A204.1 (cell line): ENCODE data around the gene GNGT2.

Experiments
- FAIRE-seq: peaks from 2 replicates; lab custom pipeline; 2012; peaks lifted over from hg19 to GRCh38; lab: Jason Lieb, UNC

The GNGT2 gene

GRCh38 chr17:49210158-49211029, at the start of gene GNGT2, which contains the start of gene ABI3:
Gene GNGT2, minus strand, starts transcription at chr17:49210574. Its CDS starts 3,152 bp downstream, at chr17:49207422.
Gene ABI3, plus strand, starts transcription at chr17:49210707. Its CDS starts 18 bp downstream, at chr17:49210725.
- no peak for FAIRE-seq

- no peak for FAIRE-seq
These were observed 49.3 kb upstream of the GNGT2 start for GRCh38 chr17:49259663-49260010.

DNA sequence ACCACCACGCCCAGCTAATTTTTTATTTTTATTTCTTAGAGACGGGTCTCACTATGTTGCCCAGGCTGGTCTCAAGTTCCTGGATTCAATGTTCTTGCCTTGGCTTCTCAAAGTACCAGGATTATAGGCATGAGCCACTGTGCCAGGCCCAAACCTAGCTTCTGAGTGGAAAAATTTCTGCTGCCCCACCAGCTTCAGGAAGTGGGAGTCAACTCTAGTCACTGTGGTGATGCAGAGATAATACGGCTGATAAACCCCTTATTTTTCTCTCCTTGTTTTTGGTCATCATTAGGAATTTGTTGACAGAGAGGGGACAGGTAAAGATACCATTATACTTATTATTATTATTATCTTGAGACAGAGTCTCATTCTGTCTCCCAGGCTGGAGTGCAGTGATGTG, 48.0 kb upstream of the GNGT2 start:
- no peak for FAIRE-seq

DNA sequence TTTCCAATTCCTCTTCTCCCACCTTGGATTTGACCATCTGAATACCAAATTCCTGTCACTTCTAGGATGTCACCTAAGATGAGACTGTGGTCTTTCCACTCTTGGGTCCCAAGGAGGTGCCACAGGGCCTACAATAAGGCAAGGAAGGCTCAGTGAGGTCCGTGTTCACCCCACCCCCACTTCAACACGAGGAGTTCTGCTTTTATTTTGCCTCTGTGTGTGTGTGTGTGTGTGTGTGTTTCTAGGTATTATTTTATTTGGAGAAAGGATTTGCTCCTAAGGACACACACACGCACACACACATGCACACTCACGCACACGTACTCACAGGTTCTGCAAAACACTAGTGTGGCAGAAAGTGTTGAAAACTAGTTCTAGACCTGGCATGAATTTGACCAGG, 44.8 kb upstream of the GNGT2 start:
- FAIRE-seq = no peak

DNA sequence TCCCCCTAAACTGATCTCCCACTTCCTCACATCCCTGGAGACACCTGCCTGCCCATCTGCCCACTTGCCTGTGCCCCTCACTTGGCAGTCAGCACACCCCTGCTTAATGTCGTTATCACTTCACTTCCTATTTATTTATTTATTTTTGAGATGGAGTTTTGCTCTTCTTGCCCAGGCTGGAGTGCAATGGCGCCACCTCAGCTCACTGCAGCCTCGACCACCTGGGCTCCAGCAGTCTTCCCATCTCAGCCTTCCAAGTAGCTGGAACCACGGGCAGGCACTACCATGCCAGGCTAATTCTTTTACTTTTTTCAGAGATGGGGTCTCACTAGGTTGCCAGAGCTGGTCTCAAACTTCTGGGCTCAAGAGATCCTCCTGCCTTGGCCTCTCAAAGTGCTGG, 43.7 kb upstream of the GNGT2 start:
- no peak for FAIRE-seq

DNA sequence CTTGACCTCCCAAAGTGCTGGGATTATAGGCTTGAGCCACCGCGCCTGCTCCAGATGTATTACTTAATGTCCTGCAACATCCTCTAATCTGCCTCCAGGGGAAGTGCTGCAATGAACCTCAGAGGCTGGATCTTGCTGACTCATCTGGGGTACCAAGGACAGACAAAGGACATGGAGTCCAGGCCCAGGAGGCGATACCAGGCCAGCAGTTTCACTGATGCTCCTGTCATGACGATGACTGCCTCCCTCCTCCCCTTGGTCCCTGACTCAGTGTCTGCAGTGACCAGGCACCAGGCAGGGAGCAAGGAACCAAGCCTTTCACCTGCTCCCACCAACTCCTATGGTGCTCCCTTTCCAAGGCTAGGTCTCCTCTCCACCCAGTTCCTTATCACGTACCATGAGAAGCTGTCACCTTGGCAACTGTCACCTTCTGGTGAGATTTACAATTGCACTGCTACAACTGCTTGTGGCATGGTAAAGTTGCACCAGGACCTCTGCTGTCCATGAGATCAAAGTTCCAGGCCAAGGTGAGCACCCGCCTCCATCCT, 41.8 kb upstream of the GNGT2 start:
- FAIRE-seq = no peak

DNA sequence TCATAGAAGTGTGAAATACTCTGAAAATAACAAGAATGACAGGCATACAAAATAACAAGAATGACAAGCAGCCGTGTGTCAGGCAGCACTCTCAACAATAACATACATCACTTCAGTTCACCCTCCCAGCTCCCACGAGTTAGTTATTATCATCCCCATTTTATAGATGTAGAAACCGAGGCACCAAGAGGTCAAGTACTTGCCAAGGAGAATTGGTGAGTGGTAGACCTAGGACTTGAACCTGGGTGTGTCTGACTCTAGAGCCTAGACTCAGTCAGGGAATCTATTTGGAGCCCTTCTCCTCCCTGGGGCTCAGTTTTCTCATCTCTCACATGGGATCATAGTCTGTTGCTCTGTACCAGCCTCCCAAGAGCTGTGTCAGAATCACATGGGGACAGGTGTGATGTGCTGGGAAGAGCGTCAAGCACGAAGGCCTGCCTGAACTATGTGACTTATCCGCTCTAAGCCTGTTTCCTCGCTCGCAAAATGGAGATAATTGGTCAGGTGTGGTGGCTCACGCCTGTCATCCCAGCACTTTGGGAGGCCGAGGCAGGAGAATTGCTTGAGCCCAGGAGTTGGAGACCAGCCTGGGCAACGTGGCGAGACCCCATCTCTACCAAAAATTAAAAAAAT, 39.6 kb upstream of the GNGT2 start:
- FAIRE-seq = no peak

DNA sequence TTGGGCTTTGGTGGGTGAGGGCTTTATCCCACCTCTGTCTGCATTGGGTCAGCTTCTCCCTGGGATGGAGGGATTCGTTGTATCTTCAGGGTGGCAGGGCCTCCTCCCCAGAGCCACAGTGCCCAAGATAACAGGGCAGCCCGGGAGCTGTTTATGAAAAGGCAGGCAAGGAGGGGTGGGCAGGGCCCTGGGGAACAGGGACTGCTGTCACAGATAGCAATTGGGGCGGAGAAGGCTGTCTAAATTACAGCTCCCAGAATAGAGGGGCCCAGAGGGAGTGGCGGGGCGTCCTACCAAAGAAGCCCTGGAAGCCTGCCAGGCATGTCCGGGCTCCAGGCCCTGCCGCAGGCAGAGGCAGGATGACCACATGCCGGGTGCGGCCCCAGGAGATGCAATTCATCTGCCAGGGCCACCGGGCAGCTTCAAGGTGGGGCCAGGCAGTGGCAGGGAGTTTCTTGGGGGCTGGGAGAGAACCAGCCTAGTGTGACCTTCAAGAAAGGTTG, 39.0 kb upstream of the GNGT2 start:
- FAIRE-seq = no peak

DNA sequence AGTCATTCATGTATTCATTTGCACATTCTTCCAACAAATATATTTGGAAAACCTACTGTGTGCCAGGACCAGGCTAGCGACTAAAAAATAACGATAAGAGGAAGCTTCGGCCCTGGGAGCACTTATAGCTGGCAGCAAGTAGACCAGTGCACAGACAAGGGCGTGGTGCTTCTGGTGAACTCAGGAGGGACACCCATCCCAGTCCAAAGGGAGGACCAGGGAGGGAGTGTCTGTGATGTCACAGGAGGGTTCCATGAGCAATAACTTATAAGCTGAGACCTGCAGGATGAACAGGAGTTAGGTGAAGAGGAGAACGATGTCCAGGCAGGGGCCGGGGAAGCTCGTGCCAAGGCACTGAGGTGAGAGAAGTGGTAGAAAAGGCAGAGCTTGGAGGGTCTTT, 37.6 kb upstream of the GNGT2 start:
- no peak for FAIRE-seq

DNA sequence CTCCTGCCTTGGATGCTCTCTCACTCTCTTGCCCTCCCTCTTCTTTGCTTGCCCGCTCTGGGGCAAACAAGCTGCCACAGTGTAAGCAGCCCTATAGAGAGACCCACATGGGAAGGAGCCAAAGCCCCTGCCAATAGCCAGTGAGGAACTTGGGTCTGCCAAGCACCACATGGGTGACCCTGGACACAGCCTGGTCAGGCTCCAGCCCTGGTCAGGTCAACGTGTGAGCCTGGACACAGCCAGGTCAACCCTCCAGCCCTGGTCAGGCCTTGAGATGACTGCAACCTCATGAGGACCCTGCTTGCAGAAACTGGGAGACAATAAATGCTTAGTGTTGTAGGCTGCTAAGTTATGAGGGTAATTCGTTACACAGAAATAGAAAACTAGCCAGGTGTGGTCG, 34.5 kb upstream of the GNGT2 start:
- no peak for FAIRE-seq

GRCh38 chr17:49242813-49243212, 32.4 kb upstream of the GNGT2 start:
- FAIRE-seq = no peak

DNA sequence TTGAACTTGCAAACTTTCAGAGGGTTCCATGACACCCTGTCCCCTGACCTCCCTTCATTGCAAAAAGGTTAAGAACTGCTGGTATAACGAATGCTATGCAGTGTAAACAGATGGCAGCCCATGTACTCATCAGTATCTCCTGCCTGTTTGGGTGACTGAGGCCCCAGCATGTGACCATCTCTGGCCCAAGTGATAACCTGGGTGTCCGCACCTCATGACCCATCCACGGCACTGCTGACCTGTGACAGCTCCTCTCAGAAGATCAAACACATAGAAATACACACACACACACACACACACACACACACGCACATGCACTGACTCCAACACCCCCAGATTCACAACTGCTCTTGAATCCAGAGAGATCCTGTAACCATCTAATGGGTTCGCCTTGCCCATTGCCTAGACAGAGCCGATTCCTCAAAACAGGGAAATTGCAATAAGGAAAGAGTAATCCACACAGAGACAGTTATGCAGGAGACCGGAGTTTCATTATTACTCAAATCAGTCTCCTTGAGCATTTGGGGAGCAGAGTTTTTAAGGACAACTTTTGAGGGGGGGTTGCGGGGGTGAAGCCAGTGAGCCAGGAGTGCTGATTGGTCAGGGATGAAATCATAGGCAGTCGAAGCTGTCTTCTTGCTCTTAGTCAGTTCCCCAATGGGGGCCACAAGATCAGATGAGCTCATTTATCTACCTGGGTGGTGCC, 31.5 kb upstream of the GNGT2 start:
- FAIRE-seq = no peak

DNA sequence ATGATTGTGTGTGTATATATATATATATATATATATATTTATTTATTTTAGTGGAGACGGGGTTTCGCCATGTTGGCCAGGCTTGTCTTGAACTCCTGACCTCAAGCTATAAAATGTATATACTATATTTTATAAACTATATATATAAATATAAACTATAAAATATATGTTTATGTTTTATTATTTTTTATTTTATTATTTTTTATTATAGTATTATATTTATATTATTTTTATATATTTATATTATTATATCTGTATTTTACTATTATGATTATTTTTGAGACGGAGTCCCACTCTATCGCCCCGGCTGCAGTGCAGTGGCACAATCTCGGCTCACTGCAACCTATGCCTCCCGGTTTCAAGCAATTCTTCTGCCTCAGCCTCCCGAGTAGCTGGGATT, 30.7 kb upstream of the GNGT2 start:
- FAIRE-seq = no peak

- FAIRE-seq = no peak
These were observed 30.2 kb upstream of the GNGT2 start for GRCh38 chr17:49240619-49241018.

- no peak for FAIRE-seq
These were observed 29.6 kb upstream of the GNGT2 start for GRCh38 chr17:49239963-49240362.

- FAIRE-seq = no peak
These were observed 25.5 kb upstream of the GNGT2 start for GRCh38 chr17:49235896-49236295.

- no peak for FAIRE-seq
These were observed 24.2 kb upstream of the GNGT2 start for GRCh38 chr17:49234509-49235080.

DNA sequence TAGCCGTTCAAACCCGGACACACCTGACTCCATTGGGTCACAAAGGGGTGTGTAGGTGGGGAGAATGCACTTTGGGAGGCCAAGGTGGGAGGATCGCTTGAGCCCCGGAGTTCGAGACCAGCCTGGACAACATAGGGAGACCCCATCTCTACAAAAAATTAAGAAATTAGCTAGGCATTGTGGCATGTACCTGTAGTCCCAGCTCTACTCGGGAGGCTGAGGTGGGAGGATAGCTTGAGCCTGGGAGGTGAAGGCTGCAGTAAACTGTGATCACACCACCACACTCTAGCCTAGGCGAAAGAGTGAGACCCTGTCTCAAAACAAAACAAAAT, 21.2 kb upstream of the GNGT2 start:
- FAIRE-seq = no peak

DNA sequence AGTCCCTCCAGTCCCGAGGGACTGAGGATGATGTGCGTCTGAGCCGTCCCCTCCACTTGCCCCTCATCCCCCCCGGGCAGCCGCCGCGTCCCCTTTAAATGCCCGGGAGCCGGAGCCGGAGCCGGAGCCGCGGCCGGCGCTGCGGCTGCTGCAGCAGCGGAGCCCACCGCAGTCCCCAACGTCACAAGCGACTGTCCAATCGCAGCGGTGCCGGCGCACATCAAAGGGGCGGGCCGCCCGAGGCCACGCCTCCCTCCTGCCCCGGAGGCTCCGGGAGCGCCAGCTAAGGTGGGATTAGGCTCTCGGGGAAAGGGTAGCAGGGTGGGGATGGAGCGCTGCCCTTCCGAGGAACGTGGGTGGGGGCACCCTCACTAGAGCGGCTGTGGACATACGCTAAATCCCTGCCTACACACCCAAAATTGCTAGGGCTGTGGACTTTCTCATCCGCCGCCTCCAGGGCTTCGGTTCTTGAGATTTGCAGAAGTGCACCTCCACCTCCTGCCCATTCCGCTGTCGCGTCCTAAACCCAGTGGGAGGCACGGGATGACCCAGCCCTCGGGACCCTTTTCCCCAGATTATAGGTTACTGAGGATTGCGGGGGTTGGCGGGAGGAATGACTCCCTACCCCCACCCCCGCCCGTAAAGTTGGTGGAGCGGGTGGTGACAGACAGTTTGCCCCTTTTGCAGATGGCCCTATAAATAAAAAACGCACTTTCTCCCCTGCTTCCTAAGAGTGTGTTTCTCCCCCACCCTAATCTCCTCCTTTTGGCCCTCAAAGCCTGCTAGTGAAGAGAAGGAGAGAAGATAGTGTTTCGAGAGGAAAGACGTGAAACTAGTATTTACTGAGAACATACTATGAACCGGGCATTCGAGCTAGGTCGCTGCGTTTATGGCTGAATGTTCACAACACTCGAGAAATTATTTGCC, 20.5 kb upstream of the GNGT2 start, which contains the start of gene PHOSPHO1:
PHOSPHO1 (minus strand) TSS at position 152 of the 927 bp plus-strand sequence. CDS start 4,096 bp downstream, outside the sequence.
- no peak for FAIRE-seq

GRCh38 chr17:49229805-49230600, 19.6 kb upstream of the GNGT2 start:
- no peak for FAIRE-seq
